GM18868 (cell line): Measurements from ENCODE around the gene CCM2.
"Not testable (repeated sequence)": the region's sequence is repeated elsewhere in the genome, so short reads cannot be mapped to it uniquely, and the experiment has no call there.

ENCODE experiments used
- ATAC-seq: cut with Tn5 transposase; IDR thresholded peaks from one replicate; pipeline ENCODE4 v1.9.1; 2021; ENCODE audit warnings: mild to moderate bottlenecking, moderate library complexity; ENCODE audit not compliant: unreplicated experiment

Gene CCM2

DNA sequence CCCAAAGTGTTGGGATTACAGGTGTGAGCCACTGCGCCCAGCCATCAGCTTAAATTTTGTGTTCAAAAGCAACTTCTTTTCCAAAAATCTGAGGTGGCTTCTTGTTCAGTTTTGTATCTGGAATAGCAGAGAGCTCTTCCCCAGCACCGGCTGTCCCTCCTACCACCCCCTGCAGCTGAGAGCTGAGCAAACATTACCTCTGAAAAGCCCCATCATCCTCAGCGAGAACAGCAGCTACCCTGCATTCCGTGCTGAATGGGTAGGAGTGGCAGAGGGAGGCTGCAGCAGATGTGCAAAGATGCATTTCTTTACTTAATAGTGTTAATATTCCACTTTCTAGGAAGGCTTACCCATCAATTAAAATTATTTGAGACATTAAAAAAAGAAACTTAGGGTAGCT is 31.8 kb downstream of the CCM2 start:
- no peak for ATAC-seq

DNA sequence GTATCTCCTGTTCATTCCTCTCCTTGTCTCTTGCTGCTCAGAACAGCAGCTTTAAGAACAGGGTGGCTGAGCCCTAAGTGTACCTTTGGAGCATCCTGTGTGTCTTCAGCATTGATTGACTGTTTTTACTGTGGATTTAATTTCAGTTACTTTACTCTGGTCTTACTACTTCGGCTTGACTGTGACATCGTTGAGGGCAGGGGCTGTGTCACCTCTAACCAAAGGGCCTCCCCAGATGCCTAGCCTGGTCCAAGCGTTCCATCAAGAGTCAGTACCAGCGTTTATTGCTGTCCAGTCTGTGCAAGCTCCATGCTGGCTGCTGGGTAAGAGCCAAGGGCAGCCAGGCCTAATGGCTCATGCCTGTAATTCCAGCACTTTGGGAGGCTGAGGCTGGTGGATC is 32.4 kb downstream of the CCM2 start:
- ATAC-seq: no peak

DNA sequence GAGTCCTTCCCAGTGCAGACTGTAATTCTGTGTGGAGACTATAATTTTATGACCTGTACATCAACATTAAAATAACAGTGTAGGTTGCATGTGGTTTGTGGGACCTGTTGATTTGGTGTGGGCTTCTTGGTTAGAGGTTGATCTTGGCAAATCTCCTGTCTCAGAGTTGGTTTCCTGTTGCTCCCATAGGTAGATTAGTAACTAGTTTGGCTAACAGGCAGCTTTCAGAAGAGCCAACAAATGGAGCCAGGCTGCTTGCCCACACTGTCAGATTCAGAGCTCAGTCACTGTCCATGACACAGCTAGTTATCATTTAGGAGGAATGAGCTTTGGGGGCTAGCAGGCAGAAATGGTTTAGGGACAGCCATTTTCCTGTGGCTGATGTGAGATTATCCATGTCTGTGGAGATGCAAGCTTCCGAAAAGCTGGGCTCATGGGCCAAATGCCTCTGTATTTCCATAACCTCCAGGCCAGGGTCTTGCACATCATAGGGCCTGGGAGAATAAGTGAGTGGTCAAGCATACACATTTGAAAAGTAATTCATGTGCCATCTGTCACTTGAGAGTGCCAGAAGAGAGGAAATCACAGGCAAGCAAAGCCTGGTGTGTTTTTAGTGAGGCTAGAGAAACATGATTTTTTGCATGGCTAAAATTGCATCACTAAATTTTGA is 33.4 kb downstream of the CCM2 start:
- no peak for ATAC-seq

DNA sequence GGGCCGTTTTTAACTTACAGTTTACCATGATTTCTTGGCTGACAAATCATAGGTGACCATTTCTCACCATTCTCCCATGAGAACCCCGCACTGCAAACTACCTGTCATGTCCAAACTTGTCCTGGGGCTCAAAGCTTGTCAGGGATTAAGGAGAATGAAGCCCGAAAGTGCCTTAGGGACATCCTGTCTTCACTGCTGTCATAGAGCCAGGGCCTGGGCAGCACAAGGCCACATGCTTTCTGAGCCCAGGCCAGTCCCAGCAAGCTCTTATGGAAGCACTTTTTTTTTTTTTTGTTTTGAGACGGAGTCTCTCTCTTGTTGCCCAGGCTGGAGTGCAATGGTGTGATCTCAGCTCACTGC is 33.9 kb downstream of the CCM2 start:
- no peak for ATAC-seq

DNA sequence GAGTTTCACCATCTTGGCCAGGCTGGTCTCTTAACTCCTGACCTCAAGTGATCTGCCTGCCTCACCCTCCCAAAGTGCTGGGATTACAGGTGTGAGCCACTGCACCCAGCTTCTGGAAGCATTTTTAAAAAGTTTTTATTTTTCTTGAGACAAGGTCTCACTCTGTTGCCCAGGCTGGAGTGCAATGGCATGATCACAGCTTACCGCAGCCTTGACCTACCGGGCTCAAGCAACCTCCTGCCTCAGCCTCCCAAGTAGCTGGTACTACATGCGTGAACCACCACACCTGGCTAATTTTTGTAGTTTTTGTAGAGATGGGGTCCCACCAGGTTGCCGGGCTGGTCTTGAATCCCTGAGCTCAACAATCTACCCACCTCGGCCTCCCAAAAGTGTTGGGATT is 34.7 kb downstream of the CCM2 start:
- ATAC-seq: not testable (repeated sequence)

DNA sequence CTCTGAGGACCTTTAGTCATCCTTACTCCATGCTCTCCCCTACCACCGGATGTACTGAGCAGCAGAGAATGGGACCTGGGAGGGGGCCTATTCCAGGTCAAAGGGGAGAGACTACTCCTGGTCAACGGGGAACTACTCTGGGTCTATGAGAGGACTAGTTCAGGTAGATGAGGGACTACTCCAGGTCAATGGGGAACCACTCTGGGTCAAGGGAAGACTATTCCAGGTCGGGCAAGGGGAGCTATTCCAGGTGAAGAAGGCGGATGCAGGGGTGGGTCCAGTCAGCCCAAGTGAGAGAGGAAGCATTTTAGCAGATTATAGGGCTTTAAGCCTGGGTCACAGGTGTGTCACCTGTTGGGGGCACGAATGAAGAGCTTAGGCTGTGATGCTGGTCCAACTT is 35.4 kb downstream of the CCM2 start:
- ATAC-seq: no peak

DNA sequence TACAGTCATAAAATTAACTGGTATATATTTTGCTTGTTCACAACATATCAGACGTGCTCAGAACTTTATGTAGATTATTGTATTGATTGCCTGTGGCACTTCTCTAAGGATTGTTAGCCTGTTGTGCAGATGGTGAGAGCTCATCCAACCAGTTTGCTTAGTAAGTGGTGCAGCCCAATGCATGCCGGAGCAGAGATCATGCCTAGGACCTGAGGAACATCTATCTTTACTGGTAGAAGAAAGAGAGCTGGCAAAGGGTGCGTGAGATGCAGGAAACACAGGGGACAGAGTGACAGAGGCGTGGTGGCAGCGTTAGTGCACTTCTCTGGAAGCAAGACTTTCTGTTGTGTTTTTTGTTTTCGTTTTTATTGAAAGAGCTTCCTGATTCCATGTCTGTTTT is 35.9 kb downstream of the CCM2 start:
- no peak for ATAC-seq

DNA sequence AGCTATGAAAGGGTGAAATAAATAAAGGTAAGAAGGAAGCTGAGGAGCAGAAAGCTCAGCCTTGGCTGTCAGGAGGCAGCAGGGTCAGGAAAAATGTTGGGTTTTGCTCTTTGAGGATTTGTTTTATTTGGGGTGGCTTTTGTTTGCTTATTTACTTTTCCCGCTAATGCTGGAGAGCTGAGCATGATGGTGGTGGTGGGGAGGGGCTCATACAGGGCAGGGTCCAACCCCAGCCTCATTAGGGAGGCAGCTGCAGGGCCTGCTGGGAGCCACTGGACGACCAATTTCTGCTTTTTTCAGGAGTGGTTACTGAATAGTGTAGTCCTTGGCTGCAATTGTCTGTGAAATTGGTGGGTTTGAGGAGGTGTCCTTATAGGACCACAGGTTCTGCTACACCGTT is 36.3 kb downstream of the CCM2 start:
- ATAC-seq: no peak

DNA sequence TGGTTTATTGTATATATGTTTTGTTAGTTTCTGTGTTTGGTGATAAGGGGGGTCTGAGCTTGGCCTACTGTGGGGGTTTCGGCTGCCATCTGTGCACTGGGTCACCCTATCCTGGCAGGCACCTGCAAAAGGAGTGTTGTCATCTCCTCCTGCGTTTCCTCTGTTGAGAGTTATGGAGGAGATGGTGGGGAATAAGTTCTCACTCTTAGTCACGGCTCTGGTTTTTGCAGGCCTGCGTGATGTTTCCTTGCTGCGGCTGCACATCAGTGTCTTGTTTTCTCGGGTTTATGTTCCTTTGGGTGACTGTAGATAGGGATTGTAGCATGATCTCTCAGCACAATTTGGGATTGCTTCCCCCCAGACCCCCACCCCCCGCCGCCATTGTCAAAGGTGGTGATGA is 36.8 kb downstream of the CCM2 start:
- no peak for ATAC-seq

DNA sequence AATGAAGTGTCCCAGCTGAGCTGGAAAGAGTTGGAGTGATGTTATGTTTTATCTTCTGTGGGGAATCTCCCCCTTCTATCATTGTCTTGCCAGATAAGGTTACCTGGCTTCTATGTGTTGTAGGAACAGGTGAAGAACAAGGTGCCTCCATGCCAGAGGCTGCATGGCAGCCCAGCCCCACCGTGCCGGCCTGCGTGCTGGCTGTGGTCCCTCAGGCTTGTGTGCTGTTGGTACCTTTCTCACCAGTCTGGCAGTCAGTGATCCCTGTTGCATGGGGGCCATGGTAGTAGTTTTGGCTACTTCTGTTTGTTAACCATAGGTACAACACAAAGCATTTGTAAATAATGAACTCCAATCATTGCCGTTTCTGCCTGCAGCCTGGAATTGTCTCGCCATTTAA is 37.9 kb downstream of the CCM2 start:
- no peak for ATAC-seq

DNA sequence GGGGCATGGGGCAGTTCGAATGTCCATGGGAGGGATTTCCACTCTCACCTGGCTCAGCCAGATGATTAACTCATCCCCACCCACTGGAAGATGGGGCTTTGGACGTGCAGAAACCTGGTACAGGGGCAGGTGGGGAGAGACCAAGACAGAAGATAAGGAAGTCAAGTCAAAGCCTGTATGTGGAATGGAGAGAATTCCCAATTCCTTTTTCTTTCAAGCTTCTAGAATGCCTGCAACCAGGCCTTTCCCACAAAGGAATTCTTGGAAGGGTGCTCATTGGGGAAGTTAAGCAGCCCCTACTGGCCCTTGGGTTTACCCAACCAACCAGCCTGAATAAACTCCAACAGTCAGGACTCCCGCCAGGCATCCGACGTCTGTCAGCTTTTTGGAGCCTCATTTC is 39.1 kb downstream of the CCM2 start:
- no peak for ATAC-seq

DNA sequence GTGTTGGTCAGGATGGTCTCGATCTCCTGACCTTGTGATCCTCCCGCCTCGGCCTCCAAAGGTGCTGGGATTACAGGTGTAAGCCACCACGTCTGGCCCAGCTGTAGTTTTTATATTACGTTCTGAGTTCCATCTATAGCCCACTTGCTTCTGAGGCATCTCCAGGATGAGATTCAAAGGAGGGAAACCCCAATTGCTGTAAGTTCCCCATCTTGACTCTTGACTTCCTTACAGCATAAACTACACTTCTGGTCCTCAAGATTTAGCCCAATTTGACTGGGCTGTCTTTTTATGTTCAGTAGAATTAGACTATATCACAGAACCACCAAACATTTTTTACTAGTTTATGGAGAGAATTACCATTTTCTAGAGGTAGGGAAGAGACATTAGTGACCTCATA is 44.3 kb downstream of the CCM2 start:
- no peak for ATAC-seq

DNA sequence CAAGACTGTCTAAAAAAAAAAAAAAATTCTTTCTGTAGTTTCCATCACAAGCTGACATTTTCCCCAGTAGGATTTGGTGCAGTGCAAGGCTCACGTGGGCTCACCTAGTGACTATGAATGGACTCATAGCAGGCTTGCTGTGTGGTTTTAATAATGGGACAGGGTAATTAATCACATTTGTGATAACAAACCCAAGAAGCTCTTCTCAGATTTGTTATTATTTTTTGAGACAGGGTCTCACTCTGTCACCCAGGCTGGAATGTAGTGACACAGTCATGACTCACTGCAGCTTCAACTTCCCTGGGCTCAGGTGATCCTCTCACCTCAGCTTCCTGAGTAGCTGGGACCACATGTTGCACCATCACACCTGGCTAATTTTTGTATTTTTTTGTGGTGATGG is 48.7 kb downstream of the CCM2 start:
- no peak for ATAC-seq

DNA sequence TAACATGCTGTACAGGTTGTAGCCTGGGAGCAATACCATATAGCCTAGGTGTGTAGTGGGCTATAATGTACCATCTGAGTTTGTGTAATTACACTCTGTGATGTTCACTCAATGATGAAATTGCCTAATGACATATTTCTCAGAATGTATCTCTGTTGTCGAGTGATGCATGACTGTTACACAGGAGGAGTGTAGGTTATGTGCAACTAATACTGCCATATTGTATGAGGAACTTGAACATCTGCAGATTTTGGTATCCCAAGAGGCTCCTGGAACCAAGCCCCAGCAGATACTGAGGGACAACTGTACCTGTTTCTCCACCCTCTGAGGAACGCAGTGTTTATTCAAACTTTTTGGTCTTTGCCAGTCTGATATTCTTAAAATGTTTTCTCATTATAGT is 50.2 kb downstream of the CCM2 start:
- ATAC-seq: no peak

DNA sequence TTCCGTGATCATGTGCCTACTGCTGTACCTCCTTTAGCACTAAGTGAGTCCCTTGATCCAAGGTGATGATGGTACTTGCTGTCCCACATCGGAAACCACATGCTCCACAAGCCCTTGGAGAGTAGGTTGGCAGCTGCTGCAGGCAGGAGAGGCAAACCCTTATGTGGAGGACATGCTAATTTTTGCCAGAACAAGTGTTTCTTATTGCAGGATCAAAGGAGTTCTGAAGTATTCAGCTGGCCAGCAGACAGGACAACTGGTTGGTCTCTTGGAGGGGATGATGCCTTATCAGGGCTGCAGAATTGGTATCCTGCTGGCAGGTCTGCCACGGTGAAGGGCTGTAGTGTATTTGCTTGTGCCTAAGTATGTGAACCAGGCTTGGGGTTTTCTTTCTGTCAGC is 52.0 kb downstream of the CCM2 start:
- no peak for ATAC-seq

DNA sequence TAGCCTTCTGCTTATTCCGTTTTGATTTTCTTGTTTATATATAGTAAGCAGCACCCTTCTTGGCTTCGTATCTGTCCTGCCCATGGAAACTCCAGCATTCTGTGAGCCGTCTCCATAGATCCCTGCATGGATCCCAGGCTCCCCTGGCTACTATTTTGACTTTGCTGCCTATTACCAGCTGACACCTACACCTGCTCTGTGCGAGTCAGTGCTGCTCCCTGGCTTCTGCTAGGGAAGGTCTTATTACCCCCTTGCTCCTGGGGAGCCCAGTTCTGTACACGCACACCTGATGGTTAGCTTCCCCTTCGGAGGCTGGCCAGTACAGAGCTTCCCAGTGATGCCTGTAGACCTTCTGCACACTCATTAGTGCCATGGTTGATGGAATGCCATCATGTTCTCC is 53.4 kb downstream of the CCM2 start:
- ATAC-seq: no peak

DNA sequence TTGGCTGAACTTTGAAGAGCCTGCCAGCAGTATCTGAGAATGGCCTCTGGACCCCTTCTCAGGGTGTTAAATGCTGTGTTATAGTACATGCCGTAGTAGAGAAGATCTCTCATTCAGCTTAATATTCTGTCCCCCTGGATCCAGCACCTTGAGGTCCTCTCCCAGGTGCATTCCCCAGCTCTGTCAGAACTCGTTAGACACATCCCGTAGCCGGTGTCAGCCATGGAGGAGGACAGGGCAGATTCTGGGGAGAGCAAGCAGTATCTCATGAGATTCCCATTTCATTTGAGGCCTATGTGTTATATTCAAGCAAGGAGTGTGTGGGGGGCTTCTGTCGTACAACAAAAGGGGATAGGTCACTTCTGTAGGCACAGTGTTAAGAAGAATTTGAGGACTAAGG is 53.9 kb downstream of the CCM2 start:
- no peak for ATAC-seq

DNA sequence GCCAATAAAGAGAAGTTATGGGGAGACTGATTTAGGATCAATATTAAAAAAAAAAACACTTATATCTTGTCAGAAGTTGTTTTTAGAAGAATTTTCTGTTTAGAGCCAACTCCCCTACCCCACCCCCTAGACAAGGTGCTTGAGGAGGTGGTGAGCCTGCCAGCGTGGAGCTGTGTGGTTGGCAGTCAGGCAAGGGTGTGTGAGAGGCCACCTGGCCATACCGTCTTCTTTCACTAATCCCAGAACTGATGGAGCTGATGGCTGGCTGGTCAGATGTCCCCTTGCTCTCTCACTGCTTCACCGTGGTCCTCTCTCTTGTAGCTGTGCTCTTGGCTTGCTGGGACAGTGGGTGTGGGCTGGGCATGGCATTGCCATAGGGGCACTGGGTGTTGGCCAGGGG is 54.4 kb downstream of the CCM2 start:
- ATAC-seq: no peak

DNA sequence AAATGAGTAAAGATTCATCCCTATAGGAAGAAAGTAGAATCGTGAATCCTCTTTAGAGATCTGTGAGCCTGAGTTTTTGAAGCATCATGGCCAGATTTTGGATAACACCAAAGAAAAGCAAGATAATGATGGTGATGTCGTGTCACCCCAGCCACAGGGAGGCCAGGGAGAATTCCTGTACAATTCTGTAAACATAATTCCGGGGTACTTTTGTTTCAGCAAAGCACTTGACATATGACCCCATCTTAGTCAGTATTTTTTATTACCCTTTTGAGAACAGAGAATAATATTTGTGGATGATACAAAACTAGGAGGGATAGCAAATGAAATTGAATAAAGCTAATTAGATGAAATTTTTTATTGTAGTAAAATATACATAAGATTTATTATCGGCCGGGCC is 55.0 kb downstream of the CCM2 start:
- ATAC-seq: no peak

DNA sequence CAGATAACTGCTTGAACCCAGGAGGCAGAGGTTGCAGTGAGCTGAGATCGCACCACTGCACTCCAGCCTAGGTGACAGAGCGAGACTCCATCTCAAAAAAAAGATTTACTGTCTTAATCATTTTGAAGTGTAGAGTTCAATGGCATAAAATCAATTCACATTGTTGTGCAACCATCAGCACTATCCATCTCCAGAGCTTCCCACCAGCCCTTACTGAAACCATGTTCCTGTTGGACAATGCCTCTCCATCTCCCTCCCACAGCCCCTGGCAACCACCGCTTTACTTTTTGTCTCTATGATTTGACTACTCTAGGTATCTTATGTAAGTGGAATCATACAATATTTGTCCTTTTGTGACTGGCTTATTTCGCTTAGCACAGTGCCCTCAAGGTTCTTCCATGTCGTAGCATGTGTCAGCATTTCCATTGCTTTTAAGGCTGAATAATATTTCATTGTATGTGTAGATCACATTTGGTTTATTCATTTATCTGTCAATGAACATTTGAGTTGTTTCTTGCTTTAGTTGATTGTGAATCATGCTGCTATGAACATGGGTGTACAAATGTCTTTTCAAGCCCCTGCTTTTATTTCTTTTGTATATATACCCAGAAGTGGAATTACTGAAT is 55.7 kb downstream of the CCM2 start:
- ATAC-seq: no peak

DNA sequence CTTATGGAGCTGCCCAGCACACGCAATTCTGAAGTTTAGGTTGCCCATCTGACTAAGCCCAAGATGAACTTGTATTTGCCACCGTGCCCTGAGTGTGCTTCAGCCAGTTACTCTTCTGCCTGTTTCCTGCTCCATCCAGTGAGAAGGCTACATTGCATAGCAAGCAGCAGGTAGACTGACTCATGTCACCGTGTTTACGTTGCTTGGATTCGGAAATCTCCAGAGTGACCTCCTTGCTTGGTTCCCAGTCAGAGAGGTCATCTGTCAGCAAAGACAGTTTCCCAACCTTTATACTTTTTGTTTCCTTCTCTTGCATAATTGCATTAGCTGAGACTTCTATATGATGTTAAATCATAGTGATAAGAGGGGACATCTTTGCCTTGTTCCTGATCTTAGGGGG is 57.9 kb downstream of the CCM2 start:
- no peak for ATAC-seq

DNA sequence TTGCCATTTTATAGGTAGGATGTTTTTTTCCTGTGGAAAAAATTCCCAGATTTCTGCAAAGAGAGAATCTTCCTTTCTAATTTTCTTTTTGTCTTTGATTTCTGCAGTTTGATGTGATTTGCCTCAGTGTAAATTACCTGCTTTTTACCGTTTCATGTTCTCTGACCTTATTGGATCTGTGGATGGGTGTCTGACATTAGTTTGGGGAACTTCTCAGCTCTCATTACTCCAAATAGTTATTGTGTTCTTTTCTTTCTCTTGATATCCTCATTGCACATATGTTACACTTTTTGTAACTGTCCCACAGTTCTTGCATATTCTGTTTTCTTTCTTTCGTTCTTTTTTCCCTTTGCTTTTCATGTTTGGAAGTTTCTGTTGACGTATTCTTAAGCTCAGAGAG is 60.3 kb downstream of the CCM2 start:
- ATAC-seq: no peak

DNA sequence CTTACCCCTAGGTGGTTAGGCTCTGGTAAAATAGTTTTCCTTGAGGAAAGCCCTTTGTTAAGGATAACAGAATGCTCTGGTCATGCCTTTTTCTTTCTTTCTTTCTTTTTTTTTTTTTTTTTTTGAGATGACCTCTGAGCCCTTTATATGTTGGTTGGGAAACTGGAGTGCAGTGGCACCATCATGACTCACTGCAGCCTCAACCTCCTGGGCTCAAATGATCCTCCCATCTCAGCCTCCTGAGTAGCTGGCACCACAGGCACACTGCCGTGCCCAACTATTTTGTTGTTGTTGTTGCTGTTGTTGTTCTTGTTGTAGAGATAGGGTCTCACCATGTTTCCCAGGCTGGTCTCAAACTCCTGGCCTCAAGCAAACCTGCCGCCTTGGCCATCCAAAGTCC is 61.4 kb downstream of the CCM2 start:
- no peak for ATAC-seq
